Upper lobe of left lung (tissue), 4 donors: ENCODE results near the gene VPS26B.
"Not testable (repeated sequence)": the region's sequence is repeated elsewhere in the genome, so short reads cannot be mapped to it uniquely, and the experiment has no call there.

Experiments
- EP300 ChIP-seq, 4 donors: sonication (generic); formaldehyde crosslinking; IDR thresholded peaks; one replicate each; pipeline ENCODE4 v1.5.1; 2017; ENCODE audit warnings: antibody characterized with exemption in 4 of 4, control low read depth in 2 of 4
- POLR2A ChIP-seq, 4 donors: fragments of 450-650 bp; IDR thresholded peaks; one replicate each; pipeline ENCODE4 v1.5.1; 2016 to 2017; ENCODE audit warnings: antibody characterized with exemption in 4 of 4, mild to moderate bottlenecking in 2 of 4
- POLR2AphosphoS5 ChIP-seq, 2 donors: sonication (generic); formaldehyde crosslinking; IDR thresholded peaks; one replicate each; pipeline ENCODE4 v1.5.1; 2017; ENCODE audit warnings: antibody characterized with exemption in 2 of 2
- TF ChIP-seq, protein P1 (sequence below), 6 experiments: fragments of 450-650 bp in 4 of 6; fragments of 200-600 bp in 2 of 6; sonication (generic) in 2 of 6; IDR thresholded peaks; one replicate each; pipeline ENCODE4 v1.5.1; 2016 to 2019; ENCODE audit warnings: antibody characterized with exemption in 6 of 6

DNA sequence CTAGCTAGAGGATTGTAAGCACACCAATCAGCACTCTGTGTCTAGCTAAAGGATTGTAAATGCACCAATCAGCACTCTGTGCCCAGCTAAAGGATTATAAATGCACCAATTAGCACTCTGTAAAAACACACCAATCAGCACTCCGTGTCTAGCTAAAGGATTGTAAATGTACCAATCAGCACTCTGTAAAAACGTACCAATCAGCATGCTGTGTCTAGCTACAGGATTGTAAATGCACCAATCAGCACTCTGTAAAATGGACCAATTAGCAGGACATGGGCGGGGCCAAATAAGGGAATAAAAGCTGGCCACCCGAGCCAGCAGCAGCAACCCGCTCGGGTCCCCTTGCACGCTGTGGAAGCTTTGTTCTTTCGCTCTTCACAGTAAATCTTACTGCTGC, 36.4 kb upstream of the VPS26B start:
- not testable (repeated sequence) for TF ChIP-seq EP300, POLR2A, POLR2AphosphoS5 (IDR thresholded peaks at IDR 0.05)
- TF ChIP-seq, protein P1, sequence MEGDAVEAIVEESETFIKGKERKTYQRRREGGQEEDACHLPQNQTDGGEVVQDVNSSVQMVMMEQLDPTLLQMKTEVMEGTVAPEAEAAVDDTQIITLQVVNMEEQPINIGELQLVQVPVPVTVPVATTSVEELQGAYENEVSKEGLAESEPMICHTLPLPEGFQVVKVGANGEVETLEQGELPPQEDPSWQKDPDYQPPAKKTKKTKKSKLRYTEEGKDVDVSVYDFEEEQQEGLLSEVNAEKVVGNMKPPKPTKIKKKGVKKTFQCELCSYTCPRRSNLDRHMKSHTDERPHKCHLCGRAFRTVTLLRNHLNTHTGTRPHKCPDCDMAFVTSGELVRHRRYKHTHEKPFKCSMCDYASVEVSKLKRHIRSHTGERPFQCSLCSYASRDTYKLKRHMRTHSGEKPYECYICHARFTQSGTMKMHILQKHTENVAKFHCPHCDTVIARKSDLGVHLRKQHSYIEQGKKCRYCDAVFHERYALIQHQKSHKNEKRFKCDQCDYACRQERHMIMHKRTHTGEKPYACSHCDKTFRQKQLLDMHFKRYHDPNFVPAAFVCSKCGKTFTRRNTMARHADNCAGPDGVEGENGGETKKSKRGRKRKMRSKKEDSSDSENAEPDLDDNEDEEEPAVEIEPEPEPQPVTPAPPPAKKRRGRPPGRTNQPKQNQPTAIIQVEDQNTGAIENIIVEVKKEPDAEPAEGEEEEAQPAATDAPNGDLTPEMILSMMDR (IDR thresholded peaks at IDR 0.05): not testable (repeated sequence)
